Neuronal stem cell (in vitro differentiated cells): ENCODE results near the gene OSTM1.

Experiments used
- DNase-seq: peaks from one replicate; pipeline ENCODE4 v3.0.0-alpha.2; 2013; ENCODE audit warnings: low spot score
- H2AFZ ChIP-seq: one replicate; pipeline ENCODE4 v1.6.1; 2013; ENCODE audit warnings: mild to moderate bottlenecking, low read length, inconsistent platforms
- H2AK5ac ChIP-seq: 2 replicates; pipeline ENCODE4 v1.6.1; 2013; ENCODE audit warnings: low read depth, mild to moderate bottlenecking, inconsistent platforms, low read length, moderate library complexity, mixed read lengths
- H2BK120ac ChIP-seq: 2 replicates; pipeline ENCODE4 v1.6.1; 2013; ENCODE audit warnings: low read depth, mild to moderate bottlenecking, inconsistent platforms, low read length, moderate library complexity, mixed read lengths
- H2BK12ac ChIP-seq: one replicate; pipeline ENCODE4 v1.6.1; 2013; ENCODE audit warnings: low read length, inconsistent platforms
- H2BK15ac ChIP-seq: 2 replicates; pipeline ENCODE4 v1.6.1; 2013; ENCODE audit warnings: mild to moderate bottlenecking, low read length, inconsistent platforms, mixed read lengths
- H2BK5ac ChIP-seq: one replicate; pipeline ENCODE4 v1.6.1; 2013; ENCODE audit warnings: inconsistent platforms, mild to moderate bottlenecking, low read length, moderate library complexity
- H3K14ac ChIP-seq: one replicate; pipeline ENCODE4 v1.6.1; 2013; ENCODE audit warnings: low read length, inconsistent platforms
- H3K18ac ChIP-seq: 2 replicates; pipeline ENCODE4 v1.6.1; 2013; ENCODE audit warnings: low read length, inconsistent platforms
- H3K23ac ChIP-seq: 2 replicates; pipeline ENCODE4 v1.6.1; 2013; ENCODE audit warnings: low read depth, mild to moderate bottlenecking, mixed read lengths, low read length, inconsistent platforms; ENCODE audit not compliant: poor library complexity
- H3K27ac ChIP-seq: replicated peaks from 3 replicates; pipeline ENCODE4 v1.5.1; 2013; ENCODE audit warnings: low read length, inconsistent platforms
- H3K27me3 ChIP-seq, 3 experiments: 2 replicates each; pipeline ENCODE4 v1.6.1; 2013; ENCODE audit warnings: low read length in 3 of 3, mild to moderate bottlenecking in 2 of 3, inconsistent platforms in 1 of 3, low read depth in 1 of 3, mixed read lengths in 1 of 3, moderate library complexity in 1 of 3; ENCODE audit not compliant: control insufficient read depth in 3 of 3, insufficient read depth in 3 of 3
- H3K36me3 ChIP-seq, 2 donors: replicated peaks in 1 of 2; 2 replicates each; pipeline ENCODE4 v1.6.1; 2013; ENCODE audit warnings: low read length in 2 of 2; ENCODE audit not compliant: control insufficient read depth in 2 of 2, insufficient read depth in 2 of 2
- H3K4ac ChIP-seq: 2 replicates; pipeline ENCODE4 v1.6.1; 2013; ENCODE audit warnings: inconsistent platforms, mild to moderate bottlenecking, low read length, moderate library complexity
- H3K4me1 ChIP-seq, 2 donors: 1 replicate in 1 of 2; 2 replicates in 1 of 2; pipeline ENCODE4 v1.6.1; 2013; ENCODE audit warnings: low read length in 2 of 2, low read depth in 1 of 2; ENCODE audit not compliant: control insufficient read depth in 2 of 2, insufficient read depth in 1 of 2
- H3K4me2 ChIP-seq: one replicate; pipeline ENCODE4 v1.6.1; 2013; ENCODE audit warnings: mild to moderate bottlenecking, low read length, inconsistent platforms; ENCODE audit not compliant: insufficient read depth, poor library complexity, severe bottlenecking
- H3K4me3 ChIP-seq, 2 donors: 2 replicates each; pipeline ENCODE4 v1.5.1; 2013; ENCODE audit warnings: low read length in 2 of 2, mild to moderate bottlenecking in 2 of 2, inconsistent platforms in 1 of 2, moderate library complexity in 1 of 2
- H3K79me1 ChIP-seq: one replicate; pipeline ENCODE4 v1.6.1; 2013; ENCODE audit warnings: low read depth, mild to moderate bottlenecking, inconsistent platforms, low read length, moderate library complexity
- H3K9ac ChIP-seq: one replicate; pipeline ENCODE4 v1.6.1; 2013; ENCODE audit warnings: mild to moderate bottlenecking, low read depth, low read length, inconsistent platforms; ENCODE audit not compliant: poor library complexity
- H3K9me3 ChIP-seq, 2 donors: replicated peaks in 1 of 2; 2 replicates each; pipeline versions ENCODE3 to v1.6.1; 2013; ENCODE audit warnings: low read length in 2 of 2, mild to moderate bottlenecking in 2 of 2, inconsistent platforms in 1 of 2, low read depth in 1 of 2, mixed read lengths in 1 of 2, moderate library complexity in 1 of 2; ENCODE audit not compliant: control insufficient read depth in 2 of 2, insufficient read depth in 1 of 2
- H4K8ac ChIP-seq: one replicate; pipeline ENCODE4 v1.6.1; 2013; ENCODE audit warnings: low read depth, mild to moderate bottlenecking, inconsistent platforms, low read length, moderate library complexity
- H4K91ac ChIP-seq: one replicate; pipeline ENCODE4 v1.6.1; 2013; ENCODE audit warnings: low read length, low read depth, mild to moderate bottlenecking, inconsistent platforms; ENCODE audit not compliant: poor library complexity
- WGBS, 2 donors: extraction: QIAGEN DNeasy Blood & Tissue Kit; methylation state at CpG; one replicate each; pipeline ENCODE4 v1.1.7; 2013; ENCODE audit warnings: missing lambda C conversion rate in 2 of 2, mixed read lengths in 1 of 2; ENCODE audit not compliant: insufficient read length in 2 of 2, insufficient replicate concordance in 1 of 2; ENCODE audit errors: extremely low coverage in 2 of 2; 5-methylcytosine and 5-hydroxymethylcytosine counted together

Gene OSTM1

DNA sequence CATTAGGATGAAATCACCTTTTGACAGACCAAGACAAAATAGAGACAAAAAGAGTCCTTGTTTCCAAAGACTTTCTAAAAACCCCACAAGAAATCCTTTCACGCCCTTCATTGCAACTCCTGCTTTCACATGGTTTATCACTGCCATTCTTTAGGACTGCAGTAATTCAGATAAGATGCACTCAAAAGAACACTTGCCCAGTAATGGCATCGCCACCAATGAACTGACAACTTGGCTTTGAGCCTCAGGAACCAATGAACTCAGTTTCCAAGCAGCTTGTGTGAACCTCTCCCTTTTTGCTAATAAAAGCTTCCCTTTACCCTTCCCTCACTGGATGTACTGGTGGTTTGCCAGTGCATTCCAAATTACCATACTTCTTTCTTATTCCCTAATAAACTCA, 21.8 kb downstream of the OSTM1 start:
- DNase-seq = no peak

DNA sequence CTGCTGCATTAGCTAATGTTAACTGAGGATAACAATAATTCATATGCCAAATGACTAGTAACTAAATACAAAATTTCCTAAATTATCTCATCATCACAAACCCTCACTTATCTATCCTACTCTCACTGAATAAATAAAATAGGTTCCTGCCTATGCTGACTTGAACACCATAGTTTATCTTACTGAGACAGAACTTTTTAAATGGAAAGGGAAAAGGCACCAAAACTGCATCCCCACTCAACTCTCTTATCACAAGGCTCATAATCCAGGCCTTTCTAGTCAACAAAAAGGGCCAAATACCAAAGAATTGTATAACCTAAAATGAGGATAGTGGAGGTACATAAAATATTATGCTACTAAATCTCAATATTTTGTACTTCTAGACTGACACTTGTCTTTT, 23.1 kb downstream of the OSTM1 start:
- Histone ChIP-seq H2BK12ac (no peak overlapping the region), H3K27me3 (no peaks in the 10 kb centered on the region), H3K23ac (no peak overlapping the region), H4K8ac (no peak overlapping the region), H2BK15ac (no peak overlapping the region), H2BK120ac (no peak overlapping the region), H2AK5ac (no peak overlapping the region), H3K79me1 (no peaks in the 10 kb centered on the region), H3K9me3 (no peaks in the 10 kb centered on the region), H3K4ac (no peak overlapping the region), H3K18ac (no peak overlapping the region), H2BK5ac (no peak overlapping the region), H4K91ac (no peak overlapping the region), H2AFZ (no peak overlapping the region), H3K9ac (no peak overlapping the region), H3K4me1 (no peaks in the 10 kb centered on the region), H3K27ac (no peak overlapping the region), H3K4me3 (no peak overlapping the region), H3K14ac (no peak overlapping the region), H3K4me2 (no peak overlapping the region), H3K36me3 (peaks cover 2 to 25% of the 10 kb centered on the region in 2 donors)
- DNase-seq = no peak

More for the DNA sequence above, 21.8 kb downstream of the OSTM1 start:
- no peak overlapping the region for H3K14ac ChIP-seq
- H2BK120ac ChIP-seq = no peak overlapping the region
- H2BK5ac ChIP-seq = no peak overlapping the region
- H2BK12ac ChIP-seq = no peak overlapping the region
- H3K27me3 ChIP-seq = no peaks in the 10 kb centered on the region
- H3K9ac ChIP-seq = no peak overlapping the region
- no CpG with 5 or more reads among the region's 2 CpGs for WGBS, 2 donors
- H2AK5ac ChIP-seq = no peak overlapping the region
- no peak overlapping the region for H4K91ac ChIP-seq
- H3K27ac ChIP-seq = no peak overlapping the region
- H3K4ac ChIP-seq = no peak overlapping the region
- H3K23ac ChIP-seq = no peak overlapping the region
- H3K36me3 ChIP-seq = peaks cover 0 to 15% of the 10 kb centered on the region in 2 donors
- H3K4me2 ChIP-seq = no peak overlapping the region
- no peaks in the 10 kb centered on the region for H3K9me3 ChIP-seq
- no peak overlapping the region for H2BK15ac ChIP-seq
- H3K18ac ChIP-seq = no peak overlapping the region
- H4K8ac ChIP-seq = no peak overlapping the region
- H3K4me1 ChIP-seq = no peaks in the 10 kb centered on the region
- H3K4me3 ChIP-seq = no peak overlapping the region
- H2AFZ ChIP-seq = no peak overlapping the region
- H3K79me1 ChIP-seq = no peaks in the 10 kb centered on the region

DNA sequence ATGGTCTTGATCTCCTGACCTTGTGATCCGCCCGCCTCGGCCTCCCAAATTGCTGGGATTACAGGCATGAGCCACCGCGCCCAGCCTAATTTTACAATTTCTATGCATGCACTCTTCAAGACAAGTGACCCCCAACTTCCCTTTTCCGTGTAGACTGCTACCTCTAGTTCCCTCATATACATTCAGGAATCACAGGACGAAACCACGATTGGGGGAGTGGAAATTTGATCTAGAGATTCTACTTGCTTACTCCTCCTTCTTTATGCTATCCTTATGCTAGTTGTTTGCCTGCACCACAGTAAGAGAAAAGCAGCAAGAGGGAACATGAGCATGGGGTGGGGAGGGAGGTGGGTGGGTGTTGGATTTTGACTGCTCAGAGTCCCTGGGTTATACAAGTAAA, 34.9 kb downstream of the OSTM1 start:
- H2BK120ac ChIP-seq = no peak overlapping the region
- H4K8ac ChIP-seq = no peak overlapping the region
- H3K27me3 ChIP-seq = no peaks in the 10 kb centered on the region
- peaks cover 0 to 2% of the 10 kb centered on the region in 2 donors for H3K4me1 ChIP-seq
- H3K18ac ChIP-seq = no peak overlapping the region
- H3K27ac ChIP-seq = no peak overlapping the region
- H4K91ac ChIP-seq = no peak overlapping the region
- H3K4me3 ChIP-seq = no peak overlapping the region
- no peak overlapping the region for H3K9ac ChIP-seq
- H2BK15ac ChIP-seq = no peak overlapping the region
- H3K9me3 ChIP-seq = peaks cover 0 to 3% of the 10 kb centered on the region in 2 donors
- no peaks in the 10 kb centered on the region for H3K79me1 ChIP-seq
- no peak overlapping the region for H2AK5ac ChIP-seq
- no peak overlapping the region for H3K14ac ChIP-seq
- no peak overlapping the region for H2BK12ac ChIP-seq
- DNase-seq = no peak
- H2BK5ac ChIP-seq = no peak overlapping the region
- H2AFZ ChIP-seq = no peak overlapping the region
- H3K4me2 ChIP-seq = no peak overlapping the region
- H3K36me3 ChIP-seq = peaks cover 0 to 50% of the 10 kb centered on the region in 2 donors
- no peak overlapping the region for H3K23ac ChIP-seq
- H3K4ac ChIP-seq = no peak overlapping the region
- WGBS, 2 donors = no CpG with 5 or more reads among the region's 8 CpGs

DNA sequence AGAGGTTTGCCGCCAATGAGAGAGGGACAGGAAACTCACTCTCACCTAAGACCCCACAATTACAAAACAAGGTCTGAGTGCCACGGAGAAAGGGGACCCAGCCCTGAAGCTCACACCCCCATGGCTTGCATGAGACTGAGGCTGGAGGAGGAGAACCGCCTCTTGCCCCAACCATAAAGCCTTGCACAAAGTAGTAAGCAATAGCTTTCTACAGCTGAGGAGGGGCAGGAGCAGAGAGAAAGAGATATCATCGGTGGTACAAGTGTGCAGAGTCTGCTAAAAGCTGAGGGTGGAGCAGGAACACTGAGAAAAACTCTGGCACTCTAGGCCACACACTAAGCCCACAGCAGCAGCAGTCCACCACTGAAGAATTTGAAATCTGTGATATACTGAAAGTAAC, 37.7 kb downstream of the OSTM1 start:
- no CpG with 5 or more reads among the region's 4 CpGs for WGBS, 2 donors
- H2BK15ac ChIP-seq = no peak overlapping the region
- H2AK5ac ChIP-seq = no peak overlapping the region
- H3K79me1 ChIP-seq = no peaks in the 10 kb centered on the region
- H3K4ac ChIP-seq = no peak overlapping the region
- H2BK5ac ChIP-seq = no peak overlapping the region
- no peak overlapping the region for H3K23ac ChIP-seq
- no peak overlapping the region for H3K27ac ChIP-seq
- no peak overlapping the region for H2AFZ ChIP-seq
- H3K27me3 ChIP-seq = no peaks in the 10 kb centered on the region
- no peak overlapping the region for H2BK12ac ChIP-seq
- H3K18ac ChIP-seq = no peak overlapping the region
- no peak overlapping the region for H3K14ac ChIP-seq
- H3K4me2 ChIP-seq = no peak overlapping the region
- peaks cover 0 to 3% of the 10 kb centered on the region in 2 donors for H3K9me3 ChIP-seq
- no peak overlapping the region for H2BK120ac ChIP-seq
- peaks cover 0 to 32% of the 10 kb centered on the region in 2 donors for H3K36me3 ChIP-seq
- H3K4me3 ChIP-seq = no peak overlapping the region
- no peak overlapping the region for H3K9ac ChIP-seq
- H4K8ac ChIP-seq = no peak overlapping the region
- no peak overlapping the region for H4K91ac ChIP-seq
- no peak for DNase-seq
- H3K4me1 ChIP-seq = peaks cover 0 to 2% of the 10 kb centered on the region in 2 donors
